ENCODE data around the gene SLC1A3.

- TF ChIP-seq CTCF (IDR thresholded peaks at IDR 0.05) = no peak
- TF ChIP-seq POLR2A (IDR thresholded peaks at IDR 0.05) = no peak
Observed at GRCh38 chr5:36614657-36615308, 8.4 kb downstream of the SLC1A3 start.

Data from stomach (tissue), 4 donors.